NCI-H345 treated with DMSO at 0.1 percent for 48 hours (cell line): ENCODE results near the gene CREG1.
"Not testable (repeated sequence)": the region's sequence is repeated elsewhere in the genome, so short reads cannot be mapped to it uniquely, and the experiment has no call there.

Experiments
- DNase-seq: peaks from one replicate; lab custom pipeline; 2025; ENCODE audit not compliant: unreplicated experiment; lab: John Stamatoyannopoulos, UW

Gene CREG1

GRCh38 chr1:167564612-167565270 lies 11.2 kb upstream of the CREG1 start:
- no peak for DNase-seq

DNA sequence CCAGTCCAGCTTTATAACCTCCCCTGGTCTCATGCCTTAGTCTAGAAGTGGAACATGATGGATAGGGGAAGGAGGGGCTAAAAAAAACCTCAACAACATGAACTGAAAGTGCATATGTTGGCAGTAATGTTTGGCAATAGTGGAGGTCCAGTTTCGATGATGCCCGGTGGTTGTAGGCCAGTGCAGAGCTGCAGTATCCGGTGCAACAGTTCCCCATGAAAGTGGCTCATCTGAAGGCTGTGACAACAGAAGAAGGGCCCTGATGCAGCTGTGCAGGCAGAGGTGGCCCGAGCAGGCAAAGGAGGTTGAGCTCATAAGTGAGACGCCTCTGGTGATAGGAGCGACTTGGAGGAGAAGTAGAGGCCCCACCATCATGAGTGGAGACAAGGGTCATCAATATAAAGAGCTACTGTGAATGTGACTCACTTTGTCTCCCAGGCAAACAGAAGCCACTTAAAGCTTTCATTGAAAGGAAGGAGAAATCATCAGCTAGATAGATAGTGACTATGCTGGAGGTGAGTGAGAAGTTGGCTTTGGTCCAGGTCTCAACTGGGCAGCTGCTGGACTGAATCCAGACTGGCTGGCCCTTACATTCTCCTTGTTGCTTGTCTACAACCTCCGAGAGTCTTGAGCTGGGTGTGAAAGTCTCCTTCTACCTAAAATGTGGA lies 10.2 kb upstream of the CREG1 start:
- DNase-seq = peak; percentile 49

DNA sequence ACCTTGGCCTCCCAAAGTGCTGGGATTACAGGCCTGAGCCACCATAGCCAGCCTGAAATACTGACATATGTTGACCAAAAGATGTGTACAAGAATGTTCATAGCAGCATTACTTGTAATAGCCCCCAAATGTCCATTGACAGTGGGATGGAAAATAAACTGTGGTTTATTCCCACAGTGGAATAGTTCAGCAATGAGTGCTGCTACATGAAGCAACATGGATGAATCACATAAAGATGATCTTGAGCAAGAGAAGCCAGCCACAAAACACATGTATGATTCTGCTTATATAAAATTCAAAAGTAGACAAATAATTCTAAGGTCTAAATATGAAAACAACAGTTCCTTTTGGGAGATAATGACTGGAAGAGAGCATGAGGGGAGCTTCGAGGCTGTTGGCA lies 9.1 kb upstream of the CREG1 start:
- no peak for DNase-seq

- no peak for DNase-seq
Measured at GRCh38 chr1:167561753-167562152, 8.2 kb upstream of the CREG1 start.

GRCh38 chr1:167555971-167556714 lies 2.6 kb upstream of the CREG1 start:
- peak; percentile 67 for DNase-seq

- not testable (repeated sequence) for DNase-seq
Measured at GRCh38 chr1:167555072-167555471, 1.5 kb upstream of the CREG1 start.

GRCh38 chr1:167554028-167554779 lies 642 bp upstream of the CREG1 start:
- no peak for DNase-seq

DNA sequence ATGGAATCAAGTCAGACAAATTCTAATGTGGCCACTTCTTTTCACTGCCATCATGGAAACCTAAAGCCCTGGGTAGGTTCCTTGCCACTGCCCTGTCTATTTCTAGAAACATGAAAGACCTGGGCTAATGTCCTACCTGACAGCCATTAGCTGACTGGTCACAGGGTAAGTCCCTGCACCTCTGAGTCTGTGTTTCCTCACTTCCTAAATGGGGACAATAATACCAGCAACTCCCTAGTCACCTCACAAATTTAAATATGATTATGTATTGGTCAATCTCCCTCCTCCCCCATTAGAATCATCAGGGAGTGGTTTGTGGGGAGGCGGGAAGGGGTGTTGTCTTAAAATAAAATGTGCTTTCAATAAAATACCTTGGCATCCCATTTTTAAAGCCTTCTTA lies 2.2 kb downstream of the CREG1 start:
- DNase-seq = no peak

DNA sequence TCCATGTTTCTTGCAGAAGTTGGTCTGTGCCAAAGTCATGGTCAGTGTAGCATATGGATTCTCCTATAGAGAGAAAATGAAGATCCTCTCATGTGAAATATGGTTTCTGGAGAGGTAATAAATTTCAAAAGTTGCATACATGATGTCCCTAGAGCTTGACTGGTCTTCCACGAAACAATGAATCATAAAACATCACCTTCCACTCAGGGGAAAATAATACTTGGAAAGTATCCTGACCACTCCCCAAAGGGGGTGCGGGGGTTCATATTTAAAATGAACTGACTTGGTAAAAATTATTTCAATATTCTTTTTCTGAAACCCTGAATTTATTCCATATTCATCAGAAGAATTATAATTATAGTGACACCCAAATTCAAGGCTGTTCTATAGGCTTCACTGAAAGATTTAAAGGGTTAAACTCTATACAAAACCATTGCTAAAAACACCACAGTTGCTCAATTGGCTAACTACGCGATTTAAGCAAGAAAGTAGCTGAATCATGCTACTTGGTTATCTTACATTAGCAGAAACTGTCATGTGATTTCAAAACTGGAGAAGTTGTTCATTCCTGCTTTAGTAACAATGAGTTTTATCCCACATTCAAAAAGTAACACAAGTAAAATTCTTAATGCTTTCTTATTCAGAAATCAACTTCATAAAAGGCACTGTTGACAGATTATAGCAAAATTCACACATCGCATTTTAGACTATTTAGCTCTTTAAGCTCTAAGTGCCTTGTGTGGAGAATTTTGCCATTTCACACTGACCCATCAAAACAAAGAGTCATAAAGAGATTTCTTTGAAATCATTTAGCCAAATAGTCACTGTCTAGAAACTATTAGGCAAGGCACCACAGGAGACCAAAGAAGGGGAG lies 5.3 kb downstream of the CREG1 start:
- DNase-seq = no peak

DNA sequence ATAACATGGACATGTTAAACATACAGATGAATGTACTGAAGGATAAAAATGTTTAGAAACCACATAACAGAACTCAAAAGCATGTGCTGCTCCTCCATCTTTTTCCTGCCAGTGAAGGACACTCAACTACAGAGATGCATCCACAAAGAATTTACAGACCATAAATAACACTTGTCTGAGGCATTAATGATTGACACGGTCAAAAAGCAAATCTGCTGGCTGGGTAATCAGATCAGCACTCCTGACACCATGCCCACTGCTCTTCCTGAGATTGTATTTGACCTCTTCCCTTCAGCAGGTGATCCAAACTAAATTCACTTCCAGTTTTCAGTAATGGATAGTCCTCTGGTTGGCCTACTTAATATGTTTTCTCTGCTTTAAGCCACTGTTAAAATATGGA lies 6.6 kb downstream of the CREG1 start:
- DNase-seq = no peak

GRCh38 chr1:167545349-167545748 lies 8.2 kb downstream of the CREG1 start:
- no peak for DNase-seq

- no peak for DNase-seq
Measured at GRCh38 chr1:167544447-167545093, 9.0 kb downstream of the CREG1 start.

DNA sequence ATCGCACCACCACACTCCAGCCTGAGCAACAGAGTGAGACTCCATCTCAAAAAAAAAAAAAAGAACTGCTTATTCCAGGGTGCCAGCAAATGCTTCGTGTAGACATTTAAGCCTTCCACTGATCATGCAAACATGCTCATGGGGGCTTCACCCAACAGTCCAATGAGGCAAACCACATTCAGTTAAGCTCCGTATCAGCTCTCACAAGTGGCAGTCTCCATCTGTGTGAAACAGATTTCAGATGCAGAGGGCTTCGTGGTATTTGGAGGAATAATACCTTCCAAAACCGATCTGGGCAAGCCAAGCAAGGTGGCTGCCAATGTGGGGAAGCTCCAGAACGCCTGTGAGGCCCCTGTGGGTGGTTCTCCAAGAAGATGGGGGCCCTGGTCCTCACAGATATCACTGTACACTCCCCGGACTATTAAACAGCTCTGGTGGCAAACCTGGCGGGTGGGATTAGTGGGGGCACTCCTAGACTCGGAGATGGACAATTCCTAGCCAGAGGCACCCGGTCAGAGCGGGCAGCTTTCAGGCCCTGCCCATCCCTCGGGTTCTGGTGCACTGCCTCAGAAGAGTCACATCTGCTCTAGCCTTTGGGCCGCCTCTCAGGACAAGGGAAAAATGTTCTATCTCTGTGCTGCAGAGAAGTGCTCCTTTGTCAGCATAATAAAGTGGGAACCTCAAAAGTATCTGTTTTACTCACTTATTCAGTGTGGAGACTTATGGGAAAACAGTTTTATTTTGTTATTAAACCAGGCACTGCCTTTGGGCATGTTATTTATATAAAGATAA lies 10.2 kb downstream of the CREG1 start:
- DNase-seq = no peak

- no peak for DNase-seq
Measured at GRCh38 chr1:167542109-167543032, 11.2 kb downstream of the CREG1 start.

GRCh38 chr1:167541610-167542009 lies 12.0 kb downstream of the CREG1 start:
- no peak for DNase-seq

DNA sequence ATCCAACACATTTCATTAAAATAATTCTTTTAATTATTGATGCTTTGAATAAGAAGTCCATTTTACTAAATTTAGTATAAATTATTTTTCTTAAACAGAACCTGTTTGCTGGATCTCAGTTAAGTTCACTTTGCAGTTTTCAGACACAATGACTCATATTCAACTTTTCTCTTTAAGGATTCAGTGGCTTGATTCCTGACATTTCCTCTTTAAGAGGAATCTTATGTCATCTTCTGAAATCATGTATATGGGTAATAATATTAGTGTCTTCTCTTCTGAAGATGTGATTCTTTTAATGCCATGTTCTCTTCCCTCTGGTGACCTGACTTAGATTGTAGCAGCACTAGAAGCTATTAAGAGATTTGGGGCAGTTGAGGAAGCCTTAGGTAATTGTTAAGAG lies 12.6 kb downstream of the CREG1 start:
- no peak for DNase-seq

DNA sequence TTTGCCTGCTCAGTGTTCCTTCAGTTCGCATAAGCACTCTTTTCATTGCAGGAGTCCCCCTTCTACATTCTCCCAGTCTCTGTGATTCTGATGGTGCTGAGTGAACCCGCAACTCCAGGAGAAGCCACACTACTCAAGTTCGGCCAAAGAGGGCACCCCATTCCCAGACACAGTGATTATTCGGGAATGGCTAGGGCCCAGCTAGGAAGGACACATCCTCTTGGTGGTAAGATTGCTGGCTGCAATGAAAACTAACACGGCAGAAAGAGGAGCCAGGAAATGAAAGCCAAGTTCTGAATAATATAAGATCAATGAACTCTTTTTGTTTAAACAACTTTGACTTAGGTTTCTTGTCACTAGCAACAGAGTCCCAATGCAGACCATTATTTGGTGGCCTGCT lies 14.9 kb downstream of the CREG1 start:
- no peak for DNase-seq

DNA sequence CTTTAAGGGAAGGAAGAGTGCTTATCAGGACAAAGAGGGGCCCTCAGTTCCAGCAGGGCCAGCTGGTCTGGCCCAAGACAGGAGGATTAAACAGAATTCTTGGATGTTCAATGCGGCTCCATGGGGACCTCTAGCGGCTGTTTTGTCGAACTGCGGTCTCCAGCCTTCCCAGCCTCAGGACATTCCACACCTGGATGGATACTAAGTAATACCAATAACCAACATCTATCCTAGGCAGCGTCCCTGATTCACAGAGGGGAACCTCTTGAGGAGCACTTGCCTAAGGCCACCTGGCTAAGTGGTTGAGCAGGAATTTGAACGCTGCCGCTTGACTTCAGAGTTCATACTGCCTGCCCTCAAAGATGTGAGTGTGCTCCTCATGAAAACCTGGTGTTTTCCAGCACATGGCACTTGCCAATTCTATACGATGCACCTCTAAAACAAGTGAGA lies 19.7 kb downstream of the CREG1 start:
- DNase-seq = peak; percentile 51
